ENCODE data around the gene ELAVL4.

- TF ChIP-seq USF2 (CRISPR knock-in tag; IDR thresholded peaks at IDR 0.05) (no peak), FOXJ3 (CRISPR knock-in tag; IDR thresholded peaks at IDR 0.05; ENCODE audit: borderline replicate concordance) (no peak), CTCF (IDR thresholded peaks at IDR 0.05) (no peak), NFE2L1 (CRISPR knock-in tag; IDR thresholded peaks at IDR 0.05) (no peak)
These were observed 99.6 kb downstream of the ELAVL4 start for GRCh38 chr1:50208315-50208714.
